HCT116 (cell line): ENCODE results near the gene ATP1A1. TPM values are rescaled to one million over a fixed set of nuclear protein-coding genes. Genes with fewer than 3 reads are reported as not detected.

Experiments used
- ATAC-seq: fragments of 200-7000 bp; cut with Tn5 transposase; 2 replicates; pipeline ENCODE4 v1.9.1; 2020; ENCODE audit warnings: mild to moderate bottlenecking, moderate library complexity
- BruUV-seq: library from RNA; stranded (reverse); fragments of 400-500 nt; replicated peaks from 2 replicates; lab custom pipeline; 2021; lab: Mats Ljungman, UMichigan
- CTCF ChIA-PET: fragments of 300-600 bp; sonication (Branson Sonifier 250); formaldehyde crosslinking; loops from one replicate; lab custom pipeline; 2021; ENCODE audit warnings: antibody characterized with exemption; lab: Charles Lee
- POLR2A ChIA-PET: fragments of 300-600, 350-600 bp; sonication (Branson Sonifier 250); formaldehyde crosslinking; loops from one replicate; lab custom pipeline; 2021; ENCODE audit warnings: antibody characterized with exemption; lab: Charles Lee
- RAD21 ChIA-PET, 2 experiments: fragments of 300-600 bp; sonication (Branson Sonifier 250); formaldehyde crosslinking; loops; one replicate each; lab custom pipeline; 2023; ENCODE audit warnings: low total read pairs in 2 of 2; ENCODE audit not compliant: uncharacterized antibody in 2 of 2, unreplicated experiment in 2 of 2, low non-redundant PET in 1 of 2; lab: Charles Lee
- DNase-seq: peaks from one replicate; pipeline ENCODE4 v3.0.0-alpha.2; 2010; ENCODE audit warnings: low read depth, low spot score
- H2AFZ ChIP-seq: fragments of 200-600 bp; shearing (Covaris generic), sonication (generic); 2 replicates; pipeline ENCODE4 v1.6.1; 2017; ENCODE audit warnings: low read depth, mixed run types, mixed read lengths, antibody characterized with exemption, low read length; ENCODE audit not compliant: poor library complexity, severe bottlenecking
- H3K27ac ChIP-seq: 2 replicates; pipeline ENCODE4 v1.5.1; 2012; ENCODE audit warnings: low read depth, low read length
- H3K27me3 ChIP-seq: fragments of 200-600 bp; sonication (generic); 2 replicates; pipeline ENCODE4 v1.6.1; 2016; ENCODE audit warnings: mixed run types, low read length, mixed read lengths; ENCODE audit not compliant: insufficient read depth
- H3K36me3 ChIP-seq, 2 experiments: fragments of 200-500 bp in 1 of 2; fragments of 200-600 bp in 1 of 2; sonication (Bioruptor generic) in 1 of 2; sonication (generic) in 1 of 2; 2 replicates each; pipeline versions ENCODE4 v1.5.1 to v1.6.1; 2014 to 2016; ENCODE audit warnings: low read length in 2 of 2, inconsistent platforms in 1 of 2, mixed read lengths in 1 of 2, mixed run types in 1 of 2; ENCODE audit not compliant: insufficient read depth in 2 of 2, control insufficient read depth in 1 of 2
- H3K4me1 ChIP-seq, 2 experiments: fragments of 200-600 bp in 1 of 2; sonication (generic) in 1 of 2; 2 replicates each; pipeline versions ENCODE4 v1.5.1 to v1.6.1; 2012 to 2017; ENCODE audit warnings: low read length in 2 of 2, inconsistent platforms in 1 of 2, mild to moderate bottlenecking in 1 of 2, mixed read lengths in 1 of 2, mixed run types in 1 of 2, moderate library complexity in 1 of 2; ENCODE audit not compliant: insufficient read depth in 2 of 2, control insufficient read depth in 1 of 2
- H3K4me2 ChIP-seq: fragments of 200-600 bp; sonication (generic); 2 replicates; pipeline ENCODE4 v1.6.1; 2017; ENCODE audit warnings: mixed run types, low read length, mixed read lengths
- H3K4me3 ChIP-seq, 2 experiments: fragments of 200-600 bp in 1 of 2; sonication (generic) in 1 of 2; replicated peaks in 1 of 2; 2 replicates each; pipeline ENCODE4 v1.5.1; 2011 to 2016; ENCODE audit warnings: low read length in 2 of 2, control low read depth in 1 of 2, low read depth in 1 of 2, mild to moderate bottlenecking in 1 of 2, mixed read lengths in 1 of 2, mixed run types in 1 of 2
- H3K79me2 ChIP-seq: fragments of 200-600 bp; sonication (generic); 2 replicates; pipeline ENCODE4 v1.6.1; 2017; ENCODE audit warnings: mild to moderate bottlenecking, mixed run types, low read length, moderate library complexity, mixed read lengths; ENCODE audit not compliant: insufficient read depth
- H3K9ac ChIP-seq: fragments of 200-600 bp; sonication (generic); 2 replicates; pipeline ENCODE4 v1.6.1; 2016; ENCODE audit warnings: low read length, mixed read lengths
- H3K9me2 ChIP-seq: fragments of 200-600 bp; sonication (generic), shearing (Covaris generic); 2 replicates; pipeline ENCODE4 v1.6.1; 2017; ENCODE audit warnings: mixed run types, mild to moderate bottlenecking, moderate library complexity; ENCODE audit not compliant: insufficient read depth
- H3K9me3 ChIP-seq, 2 experiments: fragments of 200-500 bp in 1 of 2; fragments of 200-600 bp in 1 of 2; sonication (Bioruptor generic) in 1 of 2; sonication (generic) in 1 of 2; 2 replicates each; pipeline ENCODE4 v1.6.1; 2014 to 2017; ENCODE audit warnings: low read length in 2 of 2, mixed read lengths in 2 of 2, inconsistent platforms in 1 of 2, low read depth in 1 of 2, mild to moderate bottlenecking in 1 of 2, mixed run types in 1 of 2, moderate library complexity in 1 of 2; ENCODE audit not compliant: control insufficient read depth in 1 of 2, insufficient read depth in 1 of 2
- H4K20me1 ChIP-seq: fragments of 200-600 bp; sonication (generic), shearing (Covaris generic); 2 replicates; pipeline ENCODE4 v1.6.1; 2017; ENCODE audit warnings: mixed run types, mild to moderate bottlenecking, moderate library complexity; ENCODE audit not compliant: insufficient read depth
- CBX3 ChIP-seq: IDR thresholded peaks from 2 replicates; pipeline ENCODE4 v1.6.1; 2012; ENCODE audit warnings: low read depth
- CEBPB ChIP-seq: IDR thresholded peaks from 2 replicates; pipeline ENCODE4 v1.6.1; 2012; ENCODE audit warnings: low read depth
- EZH2phosphoT487 ChIP-seq: fragments of 200-600 bp; IDR thresholded peaks from 2 replicates; pipeline ENCODE4 v1.6.1; 2018; ENCODE audit warnings: antibody characterized with exemption, borderline replicate concordance
- FOSL1 ChIP-seq: IDR thresholded peaks from 2 replicates; pipeline ENCODE4 v1.6.1; 2012; ENCODE audit warnings: low read depth
- YY1 ChIP-seq: IDR thresholded peaks from 2 replicates; pipeline ENCODE4 v1.6.1; 2011; ENCODE audit warnings: low read length, low read depth, moderate library complexity, mild to moderate bottlenecking; ENCODE audit not compliant: insufficient replicate concordance; ENCODE audit errors: extremely low read depth
- ZFX ChIP-seq: fragments of 450-650 bp; IDR thresholded peaks from 2 replicates; pipeline ENCODE4 v1.6.1; 2017
- ZNF274 ChIP-seq: fragments of 200-500 bp; sonication (Bioruptor generic); IDR thresholded peaks from 2 replicates; pipeline ENCODE4 v1.6.1; 2014; ENCODE audit warnings: mild to moderate bottlenecking, low read depth, low read length, inconsistent platforms
- intact Hi-C: fragments of 100-400 bp; cut with micrococcal nuclease; formaldehyde crosslinking; loops from 2 replicates; pipeline ENCODE4 v1.10.0; 2022
- total RNA-seq: library from RNA; stranded (reverse); gene quantifications from one replicate; pipeline ENCODE4 v1.2.1, GENCODE V29; 2021; ENCODE audit not compliant: unreplicated experiment
- TF ChIP-seq, protein P1 (sequence below): IDR thresholded peaks from 2 replicates; pipeline ENCODE4 v1.6.1; 2011; ENCODE audit warnings: mild to moderate bottlenecking, low read length, moderate library complexity; ENCODE audit not compliant: insufficient replicate concordance; ENCODE audit errors: extremely low read depth
- TF ChIP-seq, protein P2 (sequence below): IDR thresholded peaks from 2 replicates; pipeline ENCODE4 v1.6.1; 2012

Gene ATP1A1
- total RNA-seq, 1 experiment from 2014 or later = 290 TPM

DNA sequence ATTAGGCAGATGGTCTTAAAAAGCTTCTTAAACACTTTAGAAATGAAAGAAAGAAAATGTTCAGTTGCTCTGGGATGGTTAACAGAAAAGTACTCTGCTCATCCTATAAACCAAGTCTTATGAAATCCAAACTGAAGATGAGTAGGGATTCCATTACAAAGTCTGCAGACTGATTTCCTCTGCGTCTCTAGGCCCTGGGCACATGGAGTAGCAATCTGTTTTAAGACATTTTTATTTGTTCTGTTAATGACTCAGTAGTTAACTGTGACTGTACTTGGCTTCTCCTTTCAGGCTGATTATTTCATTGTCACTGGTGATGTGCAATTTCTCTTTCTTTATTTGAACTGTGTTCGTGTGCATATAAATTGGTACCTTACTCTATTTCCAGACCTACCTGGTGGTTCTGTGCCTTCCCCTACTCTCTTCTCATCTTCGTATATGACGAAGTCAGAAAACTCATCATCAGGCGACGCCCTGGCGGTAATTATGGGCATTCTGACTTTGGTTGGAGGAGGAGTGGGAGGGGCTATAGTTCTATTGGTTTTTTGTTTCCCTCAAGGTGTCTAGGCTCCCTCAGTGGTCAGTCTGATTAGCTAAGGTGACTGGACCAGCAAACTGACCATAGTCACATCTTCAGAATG, 30.6 kb downstream of the ATP1A1 start:
- DNase-seq (no peak), ATAC-seq (no peak)
- no peak overlapping the region for H3K27ac ChIP-seq
- intact Hi-C loops = no loop called here
- BruUV-seq = no TSS peak
- no peak overlapping the region for H3K4me3 ChIP-seq
- ChIA-PET CTCF (no interaction called here), RAD21 (no interaction called here), POLR2A (no interaction called here)
- H4K20me1 ChIP-seq = no peaks in the 10 kb centered on the region
- H3K4me2 ChIP-seq = no peak overlapping the region
- H3K79me2 ChIP-seq = no peaks in the 10 kb centered on the region
- H3K4me1 ChIP-seq = no peaks in the 10 kb centered on the region
- H3K9me2 ChIP-seq = no peaks in the 10 kb centered on the region
- TF ChIP-seq, protein P1, sequence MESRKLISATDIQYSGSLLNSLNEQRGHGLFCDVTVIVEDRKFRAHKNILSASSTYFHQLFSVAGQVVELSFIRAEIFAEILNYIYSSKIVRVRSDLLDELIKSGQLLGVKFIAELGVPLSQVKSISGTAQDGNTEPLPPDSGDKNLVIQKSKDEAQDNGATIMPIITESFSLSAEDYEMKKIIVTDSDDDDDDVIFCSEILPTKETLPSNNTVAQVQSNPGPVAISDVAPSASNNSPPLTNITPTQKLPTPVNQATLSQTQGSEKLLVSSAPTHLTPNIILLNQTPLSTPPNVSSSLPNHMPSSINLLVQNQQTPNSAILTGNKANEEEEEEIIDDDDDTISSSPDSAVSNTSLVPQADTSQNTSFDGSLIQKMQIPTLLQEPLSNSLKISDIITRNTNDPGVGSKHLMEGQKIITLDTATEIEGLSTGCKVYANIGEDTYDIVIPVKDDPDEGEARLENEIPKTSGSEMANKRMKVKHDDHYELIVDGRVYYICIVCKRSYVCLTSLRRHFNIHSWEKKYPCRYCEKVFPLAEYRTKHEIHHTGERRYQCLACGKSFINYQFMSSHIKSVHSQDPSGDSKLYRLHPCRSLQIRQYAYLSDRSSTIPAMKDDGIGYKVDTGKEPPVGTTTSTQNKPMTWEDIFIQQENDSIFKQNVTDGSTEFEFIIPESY = no peak
- TF ChIP-seq ZFX (no peak), CEBPB (no peak), EZH2phosphoT487 (no peak), FOSL1 (no peak), CBX3 (no peak), ZNF274 (no peak), YY1 (no peak)
- TF ChIP-seq, protein P2, sequence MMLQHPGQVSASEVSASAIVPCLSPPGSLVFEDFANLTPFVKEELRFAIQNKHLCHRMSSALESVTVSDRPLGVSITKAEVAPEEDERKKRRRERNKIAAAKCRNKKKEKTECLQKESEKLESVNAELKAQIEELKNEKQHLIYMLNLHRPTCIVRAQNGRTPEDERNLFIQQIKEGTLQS = no peak
- no peaks in the 10 kb centered on the region for H3K9me3 ChIP-seq
- H3K36me3 ChIP-seq = peaks cover 66 to 82% of the 10 kb centered on the region in 2 experiments; a peak in 3 of 4 replicates
- H3K27me3 ChIP-seq = no peaks in the 10 kb centered on the region
- H2AFZ ChIP-seq = no peak overlapping the region
- H3K9ac ChIP-seq = no peak overlapping the region
